ENCODE data around the gene STK35.

GRCh38 chr20:2143594-2143993 lies 42.0 kb downstream of the STK35 start:
- TF ChIP-seq FOXP2 (optimal IDR thresholded peaks at IDR 0.05; ENCODE audit: control extremely low read depth, extremely low read length, insufficient read depth): no peak
- TF ChIP-seq EZH2 (IDR thresholded peaks at IDR 0.05): no peak

Data from SK-N-MC (cell line).